Activated CD8-positive, alpha-beta memory T cell treated with anti-CD3 and anti-CD28 coated beads for 36 hours (primary cell): ENCODE results near the gene NRXN3. TPM values are rescaled to one million over a fixed set of nuclear protein-coding genes. Genes with fewer than 3 reads are reported as not detected.

ENCODE experiments used
- CTCF ChIA-PET: fragments of 350-600 bp; sonication (Branson Sonifier 250); formaldehyde crosslinking; loops from one replicate; lab custom pipeline; 2021; ENCODE audit warnings: antibody characterized with exemption; lab: Charles Lee
- POLR2A ChIA-PET: fragments of 350-600 bp; sonication (Branson Sonifier 250); formaldehyde crosslinking; loops from one replicate; lab custom pipeline; 2021; ENCODE audit warnings: antibody characterized with exemption; lab: Charles Lee
- total RNA-seq, 2 experiments: library from RNA; stranded (reverse); gene quantifications; one replicate each; pipeline ENCODE4 v1.2.3, GENCODE V29; 2021

The NRXN3 gene
- total RNA-seq, 2 experiments from 2014 or later, result not detected

DNA sequence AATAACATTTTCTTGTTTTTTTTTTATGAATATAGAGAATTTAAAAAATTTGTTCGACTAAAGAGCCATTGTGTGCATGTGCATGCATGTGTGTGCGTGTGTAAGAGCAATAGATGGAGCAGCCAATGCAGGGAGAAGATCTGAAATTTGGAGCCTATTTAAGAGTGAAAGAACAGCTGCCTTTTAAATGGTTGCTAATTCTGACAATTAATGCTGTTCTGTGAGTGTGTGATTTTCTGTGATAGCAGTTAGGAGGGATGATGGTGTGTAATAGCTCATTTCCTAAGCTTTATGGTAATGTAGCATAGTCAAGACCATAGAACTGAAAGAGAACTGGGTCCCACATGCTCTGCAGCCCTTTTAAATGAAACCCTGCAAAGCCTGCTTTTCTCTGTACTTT lies 137.9 kb downstream of the NRXN3 start:
- CTCF ChIA-PET, result no interaction called here
- POLR2A ChIA-PET, result no interaction called here

DNA sequence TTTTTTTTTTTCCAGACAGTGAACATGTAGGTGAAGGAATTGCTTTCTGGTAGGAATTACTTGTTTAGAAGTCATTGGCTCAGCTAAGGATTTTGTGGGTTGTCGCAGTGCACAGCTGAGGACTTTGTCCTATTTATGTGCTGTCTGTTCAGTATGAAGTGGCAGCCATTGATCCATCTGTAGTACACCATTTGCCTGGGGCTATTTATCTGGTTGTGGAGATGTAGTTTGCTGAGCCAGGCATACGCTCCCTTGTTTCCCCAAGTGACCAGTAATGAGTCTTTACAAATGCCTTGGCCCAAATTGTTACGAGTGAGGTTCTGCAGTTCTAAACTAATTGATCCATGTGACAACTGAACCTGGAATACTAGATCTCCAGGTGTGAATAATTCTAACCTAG lies 140.1 kb downstream of the NRXN3 start:
- POLR2A ChIA-PET, result no interaction called here
- CTCF ChIA-PET, result no interaction called here

DNA sequence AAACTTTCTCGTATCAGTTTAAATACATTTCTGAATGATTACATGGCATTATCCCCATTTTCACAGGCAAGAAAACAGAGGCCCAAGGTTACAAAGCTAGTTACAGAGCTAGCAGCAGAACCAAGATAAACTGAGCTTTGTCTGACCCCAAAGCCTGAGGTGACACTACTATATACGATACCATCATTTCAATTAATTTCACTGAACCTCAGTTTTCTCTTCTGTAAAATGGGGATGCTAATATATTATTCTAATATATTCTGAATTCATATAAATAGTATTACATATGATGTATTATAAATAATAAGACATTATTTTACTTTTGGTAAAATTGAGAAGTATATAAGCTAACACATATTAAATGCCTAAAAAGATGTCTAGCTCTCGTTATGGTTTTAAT lies 143.3 kb downstream of the NRXN3 start:
- ChIA-PET POLR2A (no interaction called here), CTCF (no interaction called here)

DNA sequence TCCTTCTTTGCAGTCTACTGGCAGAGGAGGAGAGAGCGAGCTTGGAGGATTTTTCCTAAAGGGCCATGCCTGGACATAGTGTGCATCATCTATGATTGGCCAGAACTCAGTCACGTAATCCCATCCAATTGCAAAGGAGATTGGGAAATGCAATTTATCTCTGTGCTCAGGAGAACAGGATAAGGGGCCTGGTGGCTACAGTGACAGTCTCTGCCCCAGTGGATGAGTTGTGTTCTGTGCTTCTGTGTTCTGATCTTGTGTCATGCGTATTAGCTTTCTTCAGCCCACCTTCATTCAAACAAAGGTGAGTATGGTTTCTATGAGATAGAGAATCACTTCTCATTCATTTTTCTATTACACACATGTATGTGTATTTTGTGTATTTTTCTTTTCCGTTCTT lies 144.3 kb downstream of the NRXN3 start:
- CTCF ChIA-PET, result no interaction called here
- POLR2A ChIA-PET, result no interaction called here

DNA sequence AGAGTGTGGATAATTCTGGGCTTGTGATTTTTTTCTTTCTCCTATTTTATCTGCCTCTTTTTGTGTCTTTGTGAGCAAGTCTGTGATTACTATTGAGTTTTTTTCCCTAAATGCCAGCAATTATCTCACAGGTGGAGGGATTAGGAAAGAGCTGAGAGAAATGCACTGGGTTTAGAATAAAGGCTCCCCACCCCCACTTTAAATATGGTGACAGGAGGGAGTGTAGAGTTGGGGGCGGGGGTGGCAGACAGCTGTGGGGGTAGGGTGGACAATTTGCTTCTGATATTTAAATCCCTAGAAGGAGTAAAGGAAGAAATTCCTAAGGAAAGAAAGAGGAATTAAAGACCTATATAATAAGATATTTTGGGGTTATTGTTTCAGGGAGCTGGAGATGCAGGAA lies 145.9 kb downstream of the NRXN3 start:
- POLR2A ChIA-PET, result no interaction called here
- CTCF ChIA-PET, result no interaction called here

DNA sequence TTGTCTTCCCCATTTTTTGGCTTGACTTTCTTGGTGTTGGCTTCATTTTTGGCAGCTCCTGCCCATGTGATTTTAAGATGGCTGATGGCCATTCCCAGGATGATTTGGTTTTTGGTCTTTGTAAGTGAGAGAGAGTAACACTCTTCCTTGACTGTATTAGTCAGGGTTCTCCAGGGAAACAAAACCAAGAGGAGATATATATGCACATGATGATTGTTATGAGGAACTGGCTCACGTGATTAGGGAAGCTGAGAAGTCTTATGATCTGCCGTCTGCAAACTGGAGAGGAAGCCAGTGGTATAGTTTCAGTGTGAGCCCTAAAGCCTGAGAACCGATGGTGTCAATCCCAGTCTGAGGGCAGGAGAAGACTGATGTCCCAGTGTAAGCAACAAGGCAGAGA lies 146.6 kb downstream of the NRXN3 start:
- ChIA-PET CTCF (no interaction called here), POLR2A (no interaction called here)

DNA sequence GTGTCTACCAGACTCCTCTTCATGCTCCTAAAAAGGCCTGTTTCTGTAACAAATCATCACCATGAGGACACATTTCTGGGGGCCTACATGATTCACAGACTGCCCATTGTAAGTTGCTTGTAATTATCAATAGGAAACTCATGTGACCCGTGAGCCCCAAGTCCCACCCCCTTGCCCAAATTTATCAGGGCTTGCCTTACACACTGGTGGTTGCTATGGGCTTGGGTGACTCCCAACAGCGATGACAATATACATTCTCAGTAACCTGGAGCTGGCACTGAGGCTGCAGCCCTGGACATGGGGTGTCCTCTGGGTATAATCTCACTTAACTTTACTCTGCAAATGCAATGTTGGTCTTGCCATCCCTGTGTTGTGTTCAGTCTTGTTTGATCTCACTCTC lies 149.2 kb downstream of the NRXN3 start:
- POLR2A ChIA-PET, result no interaction called here
- CTCF ChIA-PET, result no interaction called here

DNA sequence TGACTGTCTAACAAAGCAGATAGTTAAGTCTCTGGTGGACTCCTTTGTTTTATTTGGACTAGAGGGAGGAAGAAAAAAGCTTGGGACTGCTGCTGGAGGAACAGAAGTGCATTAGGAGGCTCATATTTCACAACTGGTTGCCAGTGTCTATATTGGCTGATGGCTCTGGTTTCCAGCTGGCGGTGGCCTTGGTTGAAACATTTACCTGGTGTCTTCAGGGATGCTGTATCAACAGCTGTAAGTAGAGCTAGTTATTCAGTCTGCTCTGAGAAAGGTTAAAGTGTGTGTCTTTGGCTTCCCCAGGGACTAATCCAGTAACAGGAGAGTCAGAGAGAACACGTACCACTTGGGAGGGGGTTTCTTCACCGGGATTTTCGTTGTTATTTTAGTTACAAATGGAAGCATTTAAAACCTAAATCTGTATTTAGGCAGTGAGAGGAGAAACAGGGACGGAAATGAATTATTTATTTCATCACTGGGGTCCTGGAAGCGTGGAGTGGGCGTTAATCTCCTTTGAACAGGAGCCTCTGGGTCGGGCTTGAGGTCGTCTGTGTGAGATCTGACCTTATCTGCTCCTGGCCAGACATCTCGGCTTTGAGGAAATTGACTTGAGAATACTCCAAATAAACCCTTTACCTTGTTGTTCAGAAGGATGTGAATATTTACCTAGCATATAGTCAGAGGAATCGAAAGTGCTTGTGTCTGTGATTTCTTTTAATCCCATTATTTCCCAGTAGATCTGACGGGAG lies 149.9 kb downstream of the NRXN3 start:
- ChIA-PET POLR2A (no interaction called here), CTCF (no interaction called here)

DNA sequence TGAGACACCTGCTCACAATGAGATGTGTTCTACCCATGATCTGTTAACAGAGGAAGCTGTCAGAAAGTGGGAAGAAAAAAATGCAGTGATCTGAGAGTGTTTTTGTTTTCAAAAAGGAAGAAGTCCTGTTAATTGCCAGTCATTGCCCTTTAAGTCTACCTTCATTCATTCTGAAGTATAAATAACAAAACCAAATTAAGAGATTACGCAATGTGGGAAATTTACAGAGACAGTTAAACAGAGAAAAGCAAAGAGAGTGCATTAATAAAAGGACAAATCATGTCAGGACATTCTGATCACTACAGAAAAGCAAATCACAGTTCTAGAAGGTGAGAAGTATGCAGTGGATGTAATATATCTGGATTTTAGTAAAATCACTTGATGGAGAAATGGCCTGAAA lies 154.2 kb downstream of the NRXN3 start:
- ChIA-PET POLR2A (no interaction called here), CTCF (no interaction called here)

DNA sequence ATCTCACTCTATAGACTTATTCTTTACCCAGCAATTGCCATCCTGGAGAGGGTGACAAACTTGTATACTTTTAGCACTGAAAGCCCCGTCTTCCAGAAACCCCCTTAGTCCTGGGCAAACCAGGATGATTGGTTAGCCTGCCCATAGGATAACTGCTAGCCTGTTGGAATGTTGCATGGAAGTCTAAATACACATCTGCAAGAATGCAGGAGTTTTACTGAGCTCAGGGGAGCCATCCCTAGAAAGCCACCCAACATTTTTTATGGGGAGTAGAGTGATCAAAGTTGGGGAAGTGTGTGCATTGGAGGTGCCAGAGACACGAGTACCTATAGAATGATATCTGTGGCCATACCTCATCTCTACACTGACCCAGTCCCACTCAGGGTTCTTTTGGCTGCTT lies 155.7 kb downstream of the NRXN3 start:
- ChIA-PET CTCF (no interaction called here), POLR2A (no interaction called here)

DNA sequence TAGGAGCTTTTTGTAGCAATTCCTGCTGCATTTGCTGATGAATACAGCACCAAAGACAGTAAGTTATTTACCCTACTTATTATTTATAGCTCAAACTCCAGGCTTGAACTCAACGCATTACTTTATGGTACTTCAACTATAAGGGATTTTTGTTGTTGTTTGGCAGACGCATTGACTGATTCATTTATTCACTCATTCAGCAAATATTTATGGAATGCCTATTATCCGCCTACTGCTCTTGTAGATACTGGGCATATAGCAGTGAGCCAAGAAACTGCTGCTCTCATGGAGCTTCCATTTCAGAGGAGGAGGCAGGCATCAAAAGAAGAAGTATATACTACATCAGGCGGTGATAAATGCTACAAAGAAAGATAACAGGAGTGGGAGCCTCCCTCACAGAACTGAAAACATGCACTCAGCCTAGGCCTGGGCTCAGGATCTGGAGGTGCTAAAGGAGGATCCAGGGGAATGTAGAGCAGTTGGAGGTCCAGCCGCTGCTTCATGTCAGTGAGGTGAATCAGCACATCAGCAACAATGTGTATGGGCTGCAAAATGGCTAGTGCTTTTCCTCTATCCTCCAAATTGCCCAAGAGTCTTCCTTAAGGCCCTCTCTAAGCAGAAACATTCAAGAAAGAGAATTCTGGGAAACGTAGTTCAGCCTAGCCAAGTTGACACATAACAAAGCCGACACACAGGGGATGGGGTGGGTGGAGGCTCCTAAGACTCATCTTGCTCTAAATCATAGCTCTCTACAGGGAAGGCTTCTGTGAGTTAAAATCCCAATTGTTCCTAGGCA lies 157.5 kb downstream of the NRXN3 start:
- POLR2A ChIA-PET, result no interaction called here
- CTCF ChIA-PET, result no interaction called here

DNA sequence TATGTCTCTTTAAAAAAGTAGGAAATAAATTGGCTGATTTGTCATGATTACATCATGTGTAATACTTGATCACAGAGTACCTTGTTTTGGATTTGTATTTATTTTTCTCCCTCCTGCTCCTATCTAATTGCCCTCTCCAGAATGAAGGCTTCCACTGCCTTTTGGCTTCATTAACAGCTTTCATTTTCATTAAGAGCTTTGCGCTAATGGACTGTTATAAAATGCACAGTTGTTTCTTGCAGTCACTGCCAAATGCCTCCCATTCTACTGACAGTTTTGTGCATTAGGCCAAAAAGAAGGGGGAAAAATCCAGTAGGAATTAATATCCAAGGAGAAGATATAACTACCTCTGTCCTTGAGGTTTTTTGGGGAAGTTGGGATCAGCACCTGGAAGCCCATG lies 159.2 kb downstream of the NRXN3 start:
- POLR2A ChIA-PET, result no interaction called here
- CTCF ChIA-PET, result no interaction called here

DNA sequence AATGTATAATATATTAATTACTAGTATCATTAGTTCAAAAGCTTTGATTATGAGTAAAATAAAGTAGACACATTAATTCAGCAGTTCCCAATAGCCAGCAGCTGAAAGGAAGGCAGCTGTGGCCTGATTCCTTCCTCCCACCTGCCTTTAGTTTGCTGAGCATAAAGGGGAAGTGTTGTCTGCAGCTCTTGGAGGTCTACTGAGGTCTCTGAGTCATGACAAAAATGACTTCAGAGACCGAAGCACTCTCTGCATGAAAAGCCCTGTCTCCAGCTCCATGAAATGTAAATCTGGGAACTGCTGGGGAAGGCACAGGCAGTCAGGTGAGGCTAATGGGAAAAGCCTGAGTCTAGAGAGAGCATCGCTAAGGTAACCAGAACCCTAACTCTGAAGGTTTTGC lies 165.4 kb downstream of the NRXN3 start:
- ChIA-PET CTCF (no interaction called here), POLR2A (no interaction called here)

DNA sequence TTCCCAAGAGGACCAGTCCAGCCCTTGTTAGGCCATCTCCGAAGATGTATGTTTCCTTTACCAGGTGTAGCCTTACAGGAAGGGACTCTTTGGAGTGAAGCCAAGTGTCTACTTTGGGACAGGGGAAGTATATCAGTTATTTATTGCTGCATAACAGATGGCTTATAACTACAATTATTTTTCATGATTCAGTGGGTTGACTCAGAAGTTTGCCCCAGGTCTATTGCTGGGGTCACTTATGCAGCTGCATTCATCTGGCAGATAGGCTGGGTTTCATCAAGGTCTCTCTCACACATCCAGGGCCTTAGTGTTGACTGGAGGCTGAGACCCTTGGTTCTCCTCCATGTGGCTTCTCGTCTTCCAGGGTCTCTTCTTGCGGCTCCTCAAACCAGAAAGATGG lies 170.1 kb downstream of the NRXN3 start:
- CTCF ChIA-PET, result no interaction called here
- POLR2A ChIA-PET, result no interaction called here

DNA sequence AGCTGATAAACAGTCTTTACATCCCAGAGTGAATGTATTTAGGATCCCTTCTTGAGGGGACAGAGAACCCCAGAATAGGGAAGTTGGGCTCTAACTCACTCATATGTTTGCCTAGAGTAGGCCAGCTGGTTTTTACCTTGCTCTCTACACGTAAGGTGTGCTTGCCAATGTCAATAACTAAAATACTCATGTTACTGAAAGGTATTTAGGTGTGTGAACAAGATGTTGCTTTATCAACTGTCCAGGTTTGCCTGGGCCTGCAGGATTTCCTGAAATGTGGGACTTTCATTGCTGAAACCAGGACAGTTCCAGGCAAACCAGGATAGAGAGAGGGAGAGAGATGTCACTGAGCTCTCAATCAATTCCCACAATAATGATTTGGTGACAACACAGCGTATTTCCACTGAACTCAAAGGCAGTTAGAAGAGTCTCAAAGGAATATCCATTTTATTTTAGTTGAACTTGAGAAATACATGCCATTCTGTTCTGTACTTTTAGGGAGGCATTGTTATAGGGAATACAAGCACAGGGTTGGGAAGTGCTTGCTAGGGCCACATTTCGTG lies 171.7 kb downstream of the NRXN3 start:
- POLR2A ChIA-PET, result no interaction called here

DNA sequence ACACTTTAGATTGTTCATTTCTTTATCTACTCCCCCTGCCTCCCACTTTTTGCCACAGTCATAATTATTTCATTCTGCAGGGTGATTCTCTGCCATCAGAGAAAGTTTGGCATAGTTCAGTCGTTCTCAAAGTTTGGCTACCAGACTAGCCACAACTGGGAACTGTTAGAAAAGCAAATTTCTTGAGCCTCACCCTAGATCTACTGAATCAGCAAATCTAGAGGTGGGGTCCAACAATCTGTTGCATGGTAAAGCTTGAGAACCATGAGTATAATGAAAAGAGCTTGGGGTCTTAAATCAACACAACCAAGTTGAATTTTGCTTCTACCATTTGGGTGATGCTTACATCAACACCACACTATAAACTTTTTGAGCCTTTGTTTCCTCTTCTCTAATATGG lies 172.7 kb downstream of the NRXN3 start:
- POLR2A ChIA-PET, result no interaction called here
- CTCF ChIA-PET, result no interaction called here

More for the DNA sequence above, 171.7 kb downstream of the NRXN3 start:
- CTCF ChIA-PET, result no interaction called here

DNA sequence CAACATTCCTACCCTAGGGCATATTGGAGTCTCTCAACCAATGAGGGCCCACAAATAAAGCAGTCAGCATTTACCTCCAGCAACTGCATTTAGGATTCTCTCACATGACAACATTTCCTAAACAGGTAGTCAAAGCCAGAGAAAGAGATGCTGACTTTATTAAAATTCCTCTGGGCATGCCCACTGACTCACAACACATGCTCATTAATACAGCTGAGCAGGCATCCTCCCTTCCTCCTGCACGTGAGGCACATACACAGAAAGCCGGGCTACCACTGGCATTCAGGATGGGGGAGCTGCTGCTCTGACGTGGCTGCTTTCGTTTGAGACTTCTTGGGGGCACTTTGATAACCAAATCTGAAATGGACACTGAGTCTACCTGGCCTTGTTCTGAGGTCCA lies 174.1 kb downstream of the NRXN3 start:
- ChIA-PET POLR2A (no interaction called here), CTCF (no interaction called here)

DNA sequence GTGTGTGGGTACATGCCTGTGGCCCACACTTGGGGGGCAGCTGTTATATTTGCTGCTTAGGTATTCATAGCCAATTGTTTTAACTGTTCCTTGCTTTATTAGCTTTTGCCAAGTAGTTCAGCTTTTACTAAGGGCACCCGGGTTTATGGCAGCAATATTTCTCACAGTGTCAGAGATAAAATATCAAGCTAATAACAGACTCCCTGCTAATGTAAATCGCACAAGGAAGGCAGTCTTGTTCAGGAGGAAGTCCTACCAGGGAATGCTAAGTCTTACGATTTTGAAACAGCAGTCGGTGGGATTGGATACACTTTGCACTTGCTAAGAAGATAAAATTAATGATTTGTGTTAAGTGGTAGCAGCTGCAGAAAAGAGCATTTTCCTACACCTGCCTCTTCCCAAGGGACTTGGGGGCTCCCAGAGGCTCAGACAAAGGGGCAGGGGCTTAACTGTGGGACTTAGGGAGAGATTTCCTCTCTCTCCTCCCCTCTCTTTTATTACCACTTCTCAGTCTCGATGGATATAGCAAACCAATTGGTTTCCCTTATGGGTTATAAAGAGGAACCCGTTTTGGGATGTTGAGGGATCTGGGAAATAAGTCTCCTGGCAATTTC lies 175.1 kb downstream of the NRXN3 start:
- CTCF ChIA-PET, result no interaction called here
- POLR2A ChIA-PET, result no interaction called here

DNA sequence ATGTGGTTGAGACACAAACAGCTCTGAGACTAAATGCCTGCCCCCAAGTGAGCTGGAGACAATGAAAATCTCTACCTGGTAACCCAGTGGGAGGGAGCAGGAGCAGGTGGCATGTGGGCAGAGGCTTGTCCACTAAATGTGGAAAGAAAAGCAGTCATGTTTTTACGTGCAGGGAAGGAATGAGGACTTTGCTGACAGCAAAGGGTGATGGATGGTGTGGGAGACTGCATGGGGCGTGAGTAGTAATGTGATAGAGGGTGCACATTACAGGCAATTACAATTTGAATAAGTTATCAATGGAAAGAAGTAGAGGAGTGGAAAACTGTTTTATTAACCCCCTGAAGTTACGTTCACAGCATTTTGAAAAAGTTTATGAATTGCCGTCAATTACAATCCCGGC lies 176.6 kb downstream of the NRXN3 start:
- ChIA-PET CTCF (no interaction called here), POLR2A (no interaction called here)

DNA sequence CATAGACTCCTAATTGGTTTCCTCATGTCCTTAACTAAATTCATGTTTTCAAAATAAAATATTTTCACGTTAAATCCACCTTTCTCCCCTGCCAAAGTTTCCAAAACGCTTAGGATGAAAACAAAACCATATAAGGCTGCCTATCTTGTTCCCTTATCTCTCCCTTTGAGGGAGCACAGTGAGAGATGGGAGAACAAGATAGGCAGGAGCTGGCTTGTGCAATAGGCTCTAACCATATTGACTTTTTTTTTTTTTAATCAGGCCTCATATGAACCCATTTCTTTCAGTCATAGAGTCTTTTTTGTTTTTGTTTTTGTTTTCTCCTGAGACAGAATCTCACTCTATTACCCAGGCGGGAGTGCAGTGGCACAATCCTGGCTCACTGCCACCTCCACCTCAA lies 184.9 kb downstream of the NRXN3 start:
- ChIA-PET CTCF (no interaction called here), POLR2A (no interaction called here)

DNA sequence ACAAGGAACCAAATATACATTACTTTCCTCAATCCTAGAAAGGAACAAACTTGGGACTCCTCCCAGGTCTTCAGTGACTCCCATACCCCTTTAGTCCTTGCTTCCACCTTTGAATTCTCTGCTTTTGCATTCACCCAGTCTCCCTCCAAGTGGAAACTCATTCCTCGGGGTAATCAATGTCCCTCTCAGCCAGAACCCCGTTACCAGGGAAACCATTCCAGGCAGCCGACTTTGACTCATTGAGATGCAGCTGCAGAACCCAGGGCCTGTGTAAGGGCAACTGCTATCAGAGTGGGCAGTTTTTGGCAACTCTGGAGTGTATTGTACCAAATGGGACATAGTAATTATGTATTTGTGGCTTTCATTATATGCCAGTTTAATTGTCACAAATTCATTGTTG lies 186.2 kb downstream of the NRXN3 start:
- ChIA-PET CTCF (no interaction called here), POLR2A (no interaction called here)
